Activated T-cell treated with anti-CD3 and anti-CD28 coated beads, Interleukin-2, amount 50 U/mL, for 72 hours (primary cell): Measurements from ENCODE around the gene LRFN2. TPM values are rescaled to one million over a fixed set of nuclear protein-coding genes. Genes with fewer than 3 reads are reported as not detected.

ENCODE experiments used
- ATAC-seq, 2 donors: fragments of 150-1000 bp; cut with Tn5 transposase; replicated peaks in 1 of 2; 2 replicates each; pipeline ENCODE4 v1.10.0; 2021; ENCODE audit warnings: moderate library complexity in 2 of 2, mild to moderate bottlenecking in 1 of 2
- DNase-seq, 2 donors: peaks; one replicate each; pipeline ENCODE4 v3.0.0; 2021 to 2022; ENCODE audit warnings: mixed read lengths in 1 of 2
- H3K27ac Mint-ChIP-seq: one replicate; pipeline ENCODE4 v1.8.0; 2022; ENCODE audit warnings: mild to moderate bottlenecking, moderate library complexity, mixed read lengths
- H3K27me3 Mint-ChIP-seq: one replicate; pipeline ENCODE4 v1.8.0; 2022; ENCODE audit warnings: low read depth, mixed read lengths
- H3K36me3 Mint-ChIP-seq, 2 donors: one replicate each; pipeline ENCODE4 v1.8.0; 2022; ENCODE audit warnings: mixed read lengths in 2 of 2, mild to moderate bottlenecking in 1 of 2; ENCODE audit not compliant: insufficient read depth in 2 of 2
- H3K4me1 Mint-ChIP-seq: one replicate; pipeline ENCODE4 v1.8.0; 2022; ENCODE audit warnings: low read depth, mixed read lengths
- H3K4me3 Mint-ChIP-seq, 2 donors: one replicate each; pipeline ENCODE4 v1.8.0; 2022; ENCODE audit warnings: mild to moderate bottlenecking in 2 of 2, mixed read lengths in 2 of 2, moderate library complexity in 2 of 2
- H3K9me3 Mint-ChIP-seq, 2 donors: one replicate each; pipeline ENCODE4 v1.8.0; 2022; ENCODE audit warnings: mixed read lengths in 2 of 2
- total RNA-seq, 2 donors: library from RNA; stranded (reverse); gene quantifications; one replicate each; pipeline ENCODE4 v1.2.3, GENCODE V29; 2022

The LRFN2 gene
- total RNA-seq, 2 donors from 2014 or later = 0.12 TPM; not detected in 1

DNA sequence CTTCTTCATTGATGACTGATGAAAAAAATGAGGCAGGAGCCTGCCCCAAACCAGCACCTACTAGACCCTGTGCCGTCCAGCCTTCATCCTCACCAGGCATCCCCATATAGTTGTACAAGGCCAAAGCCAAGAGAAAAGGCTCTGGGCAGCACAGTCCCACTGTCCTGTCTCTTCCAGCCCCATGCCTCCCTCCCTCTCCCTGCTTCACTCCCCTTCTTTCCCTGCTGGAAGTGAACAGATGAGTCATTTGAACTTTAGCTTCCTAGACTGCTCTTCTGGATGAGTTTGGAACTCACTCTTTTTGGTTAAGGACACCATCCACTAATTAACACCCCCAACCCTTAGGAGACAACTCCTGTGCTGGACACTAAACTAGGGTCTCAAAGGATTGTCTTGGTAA is 235.2 kb downstream of the LRFN2 start:
- H3K9me3 Mint-ChIP-seq = no peaks in the 10 kb centered on the region
- peaks cover 10% of the 10 kb centered on the region for H3K4me1 Mint-ChIP-seq
- ATAC-seq (no peak), DNase-seq (no peak)
- H3K36me3 Mint-ChIP-seq = no peaks in the 10 kb centered on the region
- H3K27me3 Mint-ChIP-seq = no peaks in the 10 kb centered on the region
- no peak overlapping the region for H3K27ac Mint-ChIP-seq
- H3K4me3 Mint-ChIP-seq = no peak overlapping the region

DNA sequence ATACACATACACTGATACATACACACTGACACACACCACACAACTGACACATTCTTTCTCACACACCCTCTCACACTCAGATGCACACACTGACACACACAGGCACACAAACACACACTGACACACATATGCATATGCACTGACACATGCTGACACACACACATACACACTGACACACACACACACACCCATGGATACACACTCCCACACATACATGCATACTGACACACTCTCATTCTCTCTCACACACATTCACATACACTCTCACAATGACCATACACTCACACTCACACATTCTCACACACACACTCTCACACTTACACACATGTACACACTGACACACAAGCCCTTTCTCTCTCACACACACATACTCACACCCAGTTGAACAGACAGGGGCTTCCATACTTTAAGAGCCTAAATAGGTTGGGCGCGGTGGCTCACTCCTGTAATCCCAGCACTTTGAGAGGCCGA is 236.4 kb downstream of the LRFN2 start:
- no peak overlapping the region for H3K27ac Mint-ChIP-seq
- no peaks in the 10 kb centered on the region for H3K36me3 Mint-ChIP-seq
- H3K27me3 Mint-ChIP-seq = no peaks in the 10 kb centered on the region
- no peak for ATAC-seq
- H3K4me3 Mint-ChIP-seq = no peak overlapping the region
- H3K4me1 Mint-ChIP-seq = no peaks in the 10 kb centered on the region
- H3K9me3 Mint-ChIP-seq = no peaks in the 10 kb centered on the region
- DNase-seq = no peak

- Mint-ChIP-seq H3K27me3 (no peaks in the 10 kb centered on the region), H3K9me3 (no peaks in the 10 kb centered on the region), H3K36me3 (no peaks in the 10 kb centered on the region), H3K4me1 (no peaks in the 10 kb centered on the region), H3K4me3 (no peak overlapping the region), H3K27ac (no peak overlapping the region)
- no peak for DNase-seq
- no peak for ATAC-seq
These were observed 237.0 kb downstream of the LRFN2 start for GRCh38 chr6:40349901-40350746.

- Mint-ChIP-seq H3K9me3 (no peaks in the 10 kb centered on the region), H3K4me3 (no peak overlapping the region), H3K27me3 (no peaks in the 10 kb centered on the region), H3K27ac (no peak overlapping the region), H3K4me1 (no peaks in the 10 kb centered on the region), H3K36me3 (no peaks in the 10 kb centered on the region)
- DNase-seq = no peak
- ATAC-seq = no peak
These were observed 237.9 kb downstream of the LRFN2 start for GRCh38 chr6:40349123-40349900.

DNA sequence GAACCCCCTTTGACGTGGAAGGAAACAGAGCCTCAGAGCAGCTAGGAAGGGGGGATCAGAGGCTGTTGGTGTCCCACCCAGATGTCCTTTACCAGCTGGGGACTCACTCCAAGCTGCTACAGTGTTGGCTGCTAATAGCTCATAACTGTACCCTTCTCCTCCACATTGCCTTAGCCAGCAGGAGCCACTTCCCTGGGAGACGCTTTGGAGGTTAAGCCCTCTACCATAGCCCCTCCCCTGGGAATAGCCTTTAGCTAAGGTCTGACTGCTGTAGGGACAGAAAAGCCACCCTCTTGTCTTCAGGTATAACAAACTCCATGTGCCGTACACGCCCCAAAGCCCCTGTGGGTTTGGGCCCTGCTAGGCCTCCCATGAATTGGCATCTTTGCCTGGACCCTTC is 238.6 kb downstream of the LRFN2 start:
- H3K4me1 Mint-ChIP-seq = no peaks in the 10 kb centered on the region
- ATAC-seq (no peak), DNase-seq (no peak)
- no peaks in the 10 kb centered on the region for H3K9me3 Mint-ChIP-seq
- H3K36me3 Mint-ChIP-seq = no peaks in the 10 kb centered on the region
- no peaks in the 10 kb centered on the region for H3K27me3 Mint-ChIP-seq
- H3K4me3 Mint-ChIP-seq = no peak overlapping the region
- no peak overlapping the region for H3K27ac Mint-ChIP-seq

- no peak for ATAC-seq
- H3K4me1 Mint-ChIP-seq = no peaks in the 10 kb centered on the region
- H3K36me3 Mint-ChIP-seq = no peaks in the 10 kb centered on the region
- H3K27me3 Mint-ChIP-seq = no peaks in the 10 kb centered on the region
- no peak overlapping the region for H3K27ac Mint-ChIP-seq
- no peaks in the 10 kb centered on the region for H3K9me3 Mint-ChIP-seq
- no peak for DNase-seq
- H3K4me3 Mint-ChIP-seq = no peak overlapping the region
These were observed 239.6 kb downstream of the LRFN2 start for GRCh38 chr6:40347571-40348011.

GRCh38 chr6:40346246-40346645 is 240.9 kb downstream of the LRFN2 start:
- Mint-ChIP-seq H3K4me3 (no peak overlapping the region), H3K36me3 (no peaks in the 10 kb centered on the region), H3K27ac (no peak overlapping the region), H3K27me3 (no peaks in the 10 kb centered on the region), H3K4me1 (no peaks in the 10 kb centered on the region), H3K9me3 (no peaks in the 10 kb centered on the region)
- ATAC-seq (no peak), DNase-seq (no peak)

- H3K4me1 Mint-ChIP-seq = no peaks in the 10 kb centered on the region
- no peaks in the 10 kb centered on the region for H3K9me3 Mint-ChIP-seq
- ATAC-seq (no peak), DNase-seq (no peak)
- no peak overlapping the region for H3K27ac Mint-ChIP-seq
- H3K27me3 Mint-ChIP-seq = no peaks in the 10 kb centered on the region
- H3K4me3 Mint-ChIP-seq = no peak overlapping the region
- no peaks in the 10 kb centered on the region for H3K36me3 Mint-ChIP-seq
These were observed 242.5 kb downstream of the LRFN2 start for GRCh38 chr6:40344566-40345167.

DNA sequence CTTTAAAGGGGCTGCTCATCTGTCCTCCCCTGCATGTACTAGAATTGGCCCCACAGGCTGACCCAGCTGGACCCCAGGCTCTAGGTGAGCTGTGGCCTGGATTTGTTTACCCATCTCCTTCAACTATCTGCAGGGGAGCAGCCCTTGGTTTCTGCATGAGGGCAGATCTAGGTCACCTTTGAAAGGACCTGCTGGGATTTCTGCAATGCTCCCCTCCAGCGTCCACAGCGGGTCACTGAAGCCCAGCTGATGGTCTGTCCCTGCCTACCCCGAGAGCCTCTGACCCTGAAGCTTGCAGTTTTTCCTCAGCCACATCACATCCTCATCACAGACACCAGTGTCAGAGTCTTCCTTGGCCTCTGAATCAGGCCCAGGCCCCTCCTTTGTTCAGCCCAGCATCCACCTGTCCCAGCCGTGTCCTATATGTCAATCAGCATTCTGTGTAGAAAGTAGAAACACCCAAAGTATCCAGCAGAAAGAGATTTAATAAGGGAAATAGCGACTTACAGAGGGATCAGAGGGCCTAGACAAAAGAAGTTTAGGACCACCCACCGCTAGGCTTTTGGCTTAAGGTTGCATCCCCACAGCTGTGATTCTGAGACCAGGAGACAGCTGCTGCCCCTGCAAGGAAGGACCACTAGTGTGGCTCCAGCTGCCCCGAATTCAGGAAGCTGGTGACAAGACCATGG is 243.1 kb downstream of the LRFN2 start:
- DNase-seq = no peak
- H3K4me1 Mint-ChIP-seq = no peaks in the 10 kb centered on the region
- ATAC-seq = no peak
- H3K27me3 Mint-ChIP-seq = no peaks in the 10 kb centered on the region
- H3K36me3 Mint-ChIP-seq = no peaks in the 10 kb centered on the region
- no peak overlapping the region for H3K4me3 Mint-ChIP-seq
- no peaks in the 10 kb centered on the region for H3K9me3 Mint-ChIP-seq
- no peak overlapping the region for H3K27ac Mint-ChIP-seq

GRCh38 chr6:40343318-40343876 is 243.8 kb downstream of the LRFN2 start:
- Mint-ChIP-seq H3K4me3 (no peak overlapping the region), H3K27ac (no peak overlapping the region), H3K4me1 (no peaks in the 10 kb centered on the region), H3K27me3 (peaks cover 4% of the 10 kb centered on the region), H3K36me3 (no peaks in the 10 kb centered on the region), H3K9me3 (no peaks in the 10 kb centered on the region)
- no peak for DNase-seq
- ATAC-seq = no peak

DNA sequence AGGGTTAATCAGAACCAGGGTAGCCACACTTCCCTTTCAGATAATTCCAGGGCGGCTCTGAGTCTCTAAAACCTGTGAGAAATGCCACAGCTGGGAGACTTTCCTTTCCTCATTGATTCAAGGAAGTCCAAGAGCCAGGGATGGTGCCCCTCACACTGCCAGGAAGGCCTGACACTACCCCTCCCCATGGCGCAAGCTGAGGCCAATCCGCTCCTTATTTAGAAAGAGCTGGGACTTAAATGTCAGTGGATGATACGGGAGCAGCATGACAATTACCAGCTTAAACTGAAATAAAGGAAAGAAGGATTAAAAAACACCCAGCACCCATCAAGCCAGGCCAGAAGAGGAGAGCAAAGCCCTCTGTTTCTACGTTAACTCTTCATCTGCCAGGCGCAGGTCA is 244.4 kb downstream of the LRFN2 start:
- no peak overlapping the region for H3K4me3 Mint-ChIP-seq
- no peaks in the 10 kb centered on the region for H3K4me1 Mint-ChIP-seq
- H3K27me3 Mint-ChIP-seq = peaks cover 11% of the 10 kb centered on the region
- no peak for DNase-seq
- H3K36me3 Mint-ChIP-seq = no peaks in the 10 kb centered on the region
- no peak for ATAC-seq
- H3K9me3 Mint-ChIP-seq = no peaks in the 10 kb centered on the region
- H3K27ac Mint-ChIP-seq = no peak overlapping the region

DNA sequence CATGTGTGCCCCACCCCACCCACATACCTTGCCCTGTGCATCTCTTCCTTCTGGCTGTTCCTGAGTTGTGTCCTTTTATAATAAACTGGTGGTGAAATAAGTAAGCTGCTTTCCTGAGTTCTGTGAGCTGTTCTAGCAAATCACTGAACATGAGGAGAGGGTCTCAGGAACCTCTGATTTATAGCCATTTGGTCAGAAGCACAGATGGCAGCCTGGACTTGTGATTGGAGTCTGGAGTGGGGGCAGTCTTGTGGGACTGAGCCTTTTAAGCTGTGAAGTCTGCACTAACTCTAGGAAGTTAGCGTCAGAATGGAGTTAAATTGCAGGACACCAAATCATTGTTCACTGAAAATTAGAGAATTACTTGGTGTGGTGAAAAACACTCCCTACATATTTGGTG is 245.4 kb downstream of the LRFN2 start:
- DNase-seq = no peak
- no peaks in the 10 kb centered on the region for H3K4me1 Mint-ChIP-seq
- no peak for ATAC-seq
- no peak overlapping the region for H3K27ac Mint-ChIP-seq
- H3K36me3 Mint-ChIP-seq = no peaks in the 10 kb centered on the region
- no peaks in the 10 kb centered on the region for H3K9me3 Mint-ChIP-seq
- no peak overlapping the region for H3K4me3 Mint-ChIP-seq
- H3K27me3 Mint-ChIP-seq = peaks cover 17% of the 10 kb centered on the region
